GM12878 (cell line): ENCODE data around the gene CLIP3. TPM values are rescaled to one million over a fixed set of nuclear protein-coding genes. Genes with fewer than 3 reads are reported as not detected.

ENCODE experiments used
- ATAC-seq: fragments of 200-7000 bp; cut with Tn5 transposase; 3 replicates; pipeline ENCODE4 v1.9.1; 2020; ENCODE audit warnings: mild to moderate bottlenecking, moderate library complexity
- BruUV-seq: library from RNA; stranded (reverse); fragments of 400-500 nt; replicated peaks from 2 replicates; lab custom pipeline; 2021; lab: Mats Ljungman, UMichigan
- CTCF ChIA-PET: fragments of 300-600 bp; sonication (Branson Sonifier 250); formaldehyde crosslinking; extraction: SDS; loops from one replicate; lab custom pipeline; 2021; ENCODE audit warnings: inconsistent platforms; lab: Yijun Ruan, JAX
- POLR2A ChIA-PET: fragments of 350-600 bp; formaldehyde crosslinking; extraction: SDS; loops from one replicate; lab custom pipeline; 2021; ENCODE audit warnings: inconsistent platforms; lab: Charles Lee
- RAD21 ChIA-PET: fragments of 300-600 bp; sonication (Branson Sonifier 250); formaldehyde crosslinking; loops from one replicate; lab custom pipeline; 2023; ENCODE audit warnings: antibody characterized with exemption; ENCODE audit not compliant: unreplicated experiment; lab: Charles Lee
- SMC1A ChIA-PET: fragments of 300-600 bp; sonication (Branson Sonifier 250); formaldehyde crosslinking; loops from one replicate; lab custom pipeline; 2023; ENCODE audit not compliant: unreplicated experiment, uncharacterized antibody; lab: Charles Lee
- DNase-seq: peaks from one replicate; pipeline ENCODE4 v3.0.0-alpha.2; 2011; ENCODE audit warnings: low read depth, low spot score
- FAIRE-seq: peaks from 3 replicates; lab custom pipeline; 2011; peaks lifted over from hg19 to GRCh38; lab: Jason Lieb, UNC
- H2AFZ ChIP-seq: 2 replicates; pipeline ENCODE4 v1.6.0; 2011; ENCODE audit warnings: low read depth, low read length, control low read depth; ENCODE audit not compliant: control insufficient read depth
- H3K27ac ChIP-seq: 2 replicates; pipeline ENCODE4 v1.5.1; 2011; ENCODE audit warnings: control low read depth; ENCODE audit not compliant: control insufficient read depth, insufficient read depth
- H3K27me3 ChIP-seq, 2 experiments: replicated peaks in 1 of 2; 2 replicates each; pipeline versions ENCODE4 v1.6.0 to v1.6.1; 2011; ENCODE audit warnings: low read length in 1 of 2; ENCODE audit not compliant: control insufficient read depth in 2 of 2, insufficient read depth in 2 of 2
- H3K36me3 ChIP-seq, 2 experiments: 2 replicates each; pipeline ENCODE4 v1.5.1; 2011; ENCODE audit warnings: low read length in 1 of 2; ENCODE audit not compliant: control insufficient read depth in 2 of 2, insufficient read depth in 2 of 2
- H3K4me1 ChIP-seq: 2 replicates; pipeline ENCODE4 v1.6.1; 2011; ENCODE audit warnings: mild to moderate bottlenecking, low read length, moderate library complexity, mixed read lengths; ENCODE audit not compliant: control insufficient read depth, insufficient read depth
- H3K4me2 ChIP-seq: 2 replicates; pipeline ENCODE4 v1.6.0; 2011; ENCODE audit warnings: control low read depth; ENCODE audit not compliant: control insufficient read depth, insufficient read depth
- H3K4me3 ChIP-seq: fragments of 200-600 bp; sonication (generic); 2 replicates; pipeline ENCODE4 v1.5.1; 2016
- H3K79me2 ChIP-seq: 2 replicates; pipeline ENCODE4 v1.6.0; 2011; ENCODE audit warnings: low read length; ENCODE audit not compliant: control insufficient read depth, insufficient read depth
- H3K9ac ChIP-seq: 2 replicates; pipeline ENCODE4 v1.8.0; 2011; ENCODE audit warnings: low read length, control low read depth, mixed read lengths; ENCODE audit not compliant: control insufficient read depth, insufficient read depth
- H3K9me3 ChIP-seq: replicated peaks from 3 replicates; pipeline ENCODE4 v1.5.1; 2011; ENCODE audit warnings: mild to moderate bottlenecking, low read length; ENCODE audit not compliant: control insufficient read depth, insufficient read depth
- H4K20me1 ChIP-seq: 2 replicates; pipeline ENCODE4 v1.6.0; 2011; ENCODE audit not compliant: control insufficient read depth, insufficient read depth
- FOS ChIP-seq: IDR thresholded peaks from 3 replicates; pipeline ENCODE4 v1.6.1; 2011; ENCODE audit warnings: borderline replicate concordance; ENCODE audit not compliant: insufficient read length; ENCODE audit errors: extremely low read depth
- MTA2 ChIP-seq: fragments of 450-650 bp; IDR thresholded peaks from 2 replicates; pipeline ENCODE4 v1.6.1; 2016; ENCODE audit warnings: low read depth, mild to moderate bottlenecking, moderate library complexity
- NR2C1 ChIP-seq: fragments of 450-650 bp; IDR thresholded peaks from 2 replicates; pipeline ENCODE4 v1.6.1; 2017; ENCODE audit warnings: antibody characterized with exemption, mild to moderate bottlenecking, moderate library complexity
- NRF1 ChIP-seq: conservative IDR thresholded peaks from 2 replicates; pipeline ENCODE4 v1.6.1; 2011; ENCODE audit warnings: mild to moderate bottlenecking, low read depth, low read length, improper control_type of control experiment
- ZNF622 ChIP-seq: fragments of 450-650 bp; IDR thresholded peaks from 2 replicates; pipeline ENCODE4 v1.6.1; 2017; ENCODE audit warnings: mild to moderate bottlenecking, inconsistent platforms
- WGBS: methylation state at CpG from one replicate; pipeline ENCODE4 v1.1.6; 2016; ENCODE audit warnings: low lambda C conversion rate; ENCODE audit not compliant: insufficient replicate concordance, insufficient coverage; ENCODE audit errors: missing lambda C conversion rate; 5-methylcytosine and 5-hydroxymethylcytosine counted together
- in situ Hi-C: fragments of 300-500 bp; cut with MboI; formaldehyde crosslinking; loops from 9 replicates; pipeline ENCODE4 v1.14.3; 2018; ENCODE audit warnings: mixed read lengths
- intact Hi-C: fragments of 100-400 bp; cut with micrococcal nuclease; formaldehyde crosslinking; loops from one replicate; pipeline ENCODE4 v1.14.2; 2022; ENCODE audit not compliant: unreplicated experiment
- polyA plus RNA-seq, 11 experiments: library from polyadenylated mRNA; depleted of rRNA in 4 of 11; unstranded in 6 of 11; stranded (reverse) in 5 of 11; fragments of >200 nt; fragmentation: Nextera tagmentation in 4 of 11; fragmentation: Illumina TruSeq in 1 of 11; extraction: Ambion mirVana in 4 of 11; extraction: Trizol in 1 of 11; gene quantifications; 1 replicate in 1 of 11; 2 replicates in 10 of 11; pipeline versions ENCODE4 v1.2.1 to v1.2.3, GENCODE V29; 2011 to 2016; ENCODE audit warnings: inconsistent platforms in 2 of 11, missing spikeins in 2 of 11, low read depth in 1 of 11
- total RNA-seq, 4 experiments: library from RNA; depleted of rRNA in 3 of 4; stranded (reverse); fragments of >200 nt in 3 of 4; fragmentation: Illumina TruSeq in 1 of 4; extraction: Trizol in 1 of 4; gene quantifications; 2 replicates each; pipeline versions ENCODE4 v1.2.1 to v1.2.3, GENCODE V29; 2013 to 2021
- TF ChIP-seq, protein P1 (sequence below): IDR thresholded peaks from 2 replicates; pipeline ENCODE4 v1.6.1; 2011; ENCODE audit warnings: borderline replicate concordance, low read depth, mild to moderate bottlenecking, moderate library complexity, mixed read lengths, low read length; ENCODE audit not compliant: insufficient read depth; ENCODE audit errors: extremely low read length
- TF ChIP-seq, protein P2 (sequence below): IDR thresholded peaks from 2 replicates; pipeline ENCODE4 v1.6.1; 2011; ENCODE audit warnings: mild to moderate bottlenecking, low read depth, low read length, moderate library complexity; ENCODE audit not compliant: insufficient replicate concordance
- TF ChIP-seq, protein P3 (sequence below): IDR thresholded peaks from 2 replicates; pipeline ENCODE4 v1.6.1; 2012; ENCODE audit warnings: mild to moderate bottlenecking, low read depth, low read length

The CLIP3 gene
- total and polyA plus RNA-seq, 10 of the 15 experiments (the other 5 are each of a cell fraction or from before 2014, with no cell fraction given) = 0.09 to 2.7 (median 0.45) TPM; not detected in 1

DNA sequence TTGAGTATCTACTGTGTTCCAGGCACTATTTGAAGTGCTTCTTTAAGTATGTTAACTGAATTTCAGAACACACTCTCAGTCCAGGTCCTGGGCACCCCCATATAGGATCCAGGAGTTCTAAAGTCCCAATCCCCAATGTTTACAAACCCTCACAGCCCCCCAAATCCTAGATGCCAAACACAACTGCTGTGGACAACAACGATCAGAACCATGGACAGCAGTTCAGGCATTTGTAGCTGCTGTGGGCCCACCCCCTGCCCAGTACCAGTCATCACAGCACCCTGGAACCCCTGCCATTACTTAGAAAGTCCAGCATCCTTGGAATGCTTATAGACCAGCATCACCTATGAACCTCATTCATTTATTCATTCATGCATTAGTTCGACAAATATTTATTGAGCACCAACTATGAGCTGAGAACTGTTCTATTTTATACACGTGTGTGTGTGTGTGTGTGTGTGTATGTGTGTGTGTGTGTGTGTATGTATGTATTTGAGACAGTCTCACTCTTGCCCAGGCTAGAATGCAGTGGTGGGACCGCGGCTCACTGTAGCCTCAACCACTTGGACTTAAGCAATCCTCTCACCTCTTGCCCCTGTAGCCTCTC is 57.0 kb downstream of the CLIP3 start:
- CTCF ChIA-PET = interaction anchor here (1.5 kb wide), 1 partner anchor 139 kb away, joined by 3 read pairs; the partner anchor contains the start of genes POLR2I and TBCB
- no peak for ATAC-seq
- WGBS = 16% methylated on average over 5 of the region's 5 CpGs
- Histone ChIP-seq H3K9ac (no peak overlapping the region), H3K36me3 (no peaks in the 10 kb centered on the region), H2AFZ (no peak overlapping the region), H3K79me2 (no peaks in the 10 kb centered on the region), H3K27ac (no peak overlapping the region), H3K4me3 (no peak overlapping the region), H3K27me3 (no peaks in the 10 kb centered on the region), H3K9me3 (no peaks in the 10 kb centered on the region), H3K4me1 (no peaks in the 10 kb centered on the region), H3K4me2 (no peak overlapping the region), H4K20me1 (no peaks in the 10 kb centered on the region)
- intact Hi-C loops (no loop called here), in situ Hi-C loops (no loop called here)
- TF ChIP-seq ZNF622 (no peak), NR2C1 (no peak), FOS (no peak), NRF1 (no peak), MTA2 (no peak)
- TF ChIP-seq, protein P1, sequence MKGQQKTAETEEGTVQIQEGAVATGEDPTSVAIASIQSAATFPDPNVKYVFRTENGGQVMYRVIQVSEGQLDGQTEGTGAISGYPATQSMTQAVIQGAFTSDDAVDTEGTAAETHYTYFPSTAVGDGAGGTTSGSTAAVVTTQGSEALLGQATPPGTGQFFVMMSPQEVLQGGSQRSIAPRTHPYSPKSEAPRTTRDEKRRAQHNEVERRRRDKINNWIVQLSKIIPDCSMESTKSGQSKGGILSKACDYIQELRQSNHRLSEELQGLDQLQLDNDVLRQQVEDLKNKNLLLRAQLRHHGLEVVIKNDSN = no peak
- TF ChIP-seq, protein P2, sequence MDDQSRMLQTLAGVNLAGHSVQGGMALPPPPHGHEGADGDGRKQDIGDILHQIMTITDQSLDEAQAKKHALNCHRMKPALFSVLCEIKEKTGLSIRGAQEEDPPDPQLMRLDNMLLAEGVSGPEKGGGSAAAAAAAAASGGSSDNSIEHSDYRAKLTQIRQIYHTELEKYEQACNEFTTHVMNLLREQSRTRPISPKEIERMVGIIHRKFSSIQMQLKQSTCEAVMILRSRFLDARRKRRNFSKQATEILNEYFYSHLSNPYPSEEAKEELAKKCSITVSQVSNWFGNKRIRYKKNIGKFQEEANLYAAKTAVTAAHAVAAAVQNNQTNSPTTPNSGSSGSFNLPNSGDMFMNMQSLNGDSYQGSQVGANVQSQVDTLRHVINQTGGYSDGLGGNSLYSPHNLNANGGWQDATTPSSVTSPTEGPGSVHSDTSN = no peak
- TF ChIP-seq, protein P3, sequence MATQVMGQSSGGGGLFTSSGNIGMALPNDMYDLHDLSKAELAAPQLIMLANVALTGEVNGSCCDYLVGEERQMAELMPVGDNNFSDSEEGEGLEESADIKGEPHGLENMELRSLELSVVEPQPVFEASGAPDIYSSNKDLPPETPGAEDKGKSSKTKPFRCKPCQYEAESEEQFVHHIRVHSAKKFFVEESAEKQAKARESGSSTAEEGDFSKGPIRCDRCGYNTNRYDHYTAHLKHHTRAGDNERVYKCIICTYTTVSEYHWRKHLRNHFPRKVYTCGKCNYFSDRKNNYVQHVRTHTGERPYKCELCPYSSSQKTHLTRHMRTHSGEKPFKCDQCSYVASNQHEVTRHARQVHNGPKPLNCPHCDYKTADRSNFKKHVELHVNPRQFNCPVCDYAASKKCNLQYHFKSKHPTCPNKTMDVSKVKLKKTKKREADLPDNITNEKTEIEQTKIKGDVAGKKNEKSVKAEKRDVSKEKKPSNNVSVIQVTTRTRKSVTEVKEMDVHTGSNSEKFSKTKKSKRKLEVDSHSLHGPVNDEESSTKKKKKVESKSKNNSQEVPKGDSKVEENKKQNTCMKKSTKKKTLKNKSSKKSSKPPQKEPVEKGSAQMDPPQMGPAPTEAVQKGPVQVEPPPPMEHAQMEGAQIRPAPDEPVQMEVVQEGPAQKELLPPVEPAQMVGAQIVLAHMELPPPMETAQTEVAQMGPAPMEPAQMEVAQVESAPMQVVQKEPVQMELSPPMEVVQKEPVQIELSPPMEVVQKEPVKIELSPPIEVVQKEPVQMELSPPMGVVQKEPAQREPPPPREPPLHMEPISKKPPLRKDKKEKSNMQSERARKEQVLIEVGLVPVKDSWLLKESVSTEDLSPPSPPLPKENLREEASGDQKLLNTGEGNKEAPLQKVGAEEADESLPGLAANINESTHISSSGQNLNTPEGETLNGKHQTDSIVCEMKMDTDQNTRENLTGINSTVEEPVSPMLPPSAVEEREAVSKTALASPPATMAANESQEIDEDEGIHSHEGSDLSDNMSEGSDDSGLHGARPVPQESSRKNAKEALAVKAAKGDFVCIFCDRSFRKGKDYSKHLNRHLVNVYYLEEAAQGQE = peak; percentile 96
- RAD21 ChIA-PET = no interaction called here
- BruUV-seq = no TSS peak
- POLR2A ChIA-PET = no interaction called here
- DNase-seq = no peak
- no peak for FAIRE-seq
- SMC1A ChIA-PET = no interaction called here
